ENCODE results near the gene LHX6.

Gene LHX6

GRCh38 chr9:122216798-122217418 is 11.8 kb downstream of the LHX6 start:
- in situ Hi-C loops (cut with MboI; ENCODE audit: low sequenced_read_pairs): no loop called here

DNA sequence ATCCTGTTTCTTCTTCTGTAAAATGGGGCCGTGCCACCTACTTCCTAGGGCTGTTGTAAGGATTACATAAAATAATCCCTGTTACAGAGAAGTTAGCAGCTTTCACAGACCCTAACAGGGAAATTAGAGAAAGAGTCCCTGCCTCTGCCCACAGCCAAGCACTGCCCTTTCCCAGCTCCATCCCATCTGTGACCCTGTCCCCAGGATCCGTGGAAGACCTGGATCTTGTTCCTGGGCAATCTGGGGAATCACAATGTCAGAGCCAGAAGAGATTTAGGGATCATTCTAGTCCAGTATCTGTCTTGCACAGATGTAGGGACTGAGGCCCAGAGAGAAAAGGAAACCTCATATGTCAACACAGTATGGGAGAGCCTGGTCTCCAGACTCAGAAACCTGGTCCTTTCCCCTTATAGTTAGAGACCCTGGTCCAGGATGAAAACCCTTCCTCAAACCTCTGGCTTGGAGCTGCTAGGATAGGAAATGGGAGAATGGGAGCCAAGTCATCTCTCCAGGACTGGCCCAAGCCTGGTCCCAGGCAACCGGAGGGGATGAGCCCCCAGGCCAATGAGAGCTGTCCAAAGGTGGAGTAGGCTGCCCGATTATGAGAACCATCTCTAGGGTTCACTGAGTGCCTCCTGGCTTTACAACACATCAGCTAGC is 12.5 kb downstream of the LHX6 start:
- in situ Hi-C loops (cut with MboI; ENCODE audit: low sequenced_read_pairs): no loop called here

GRCh38 chr9:122215663-122216062 is 13.1 kb downstream of the LHX6 start:
- in situ Hi-C loops (cut with MboI; ENCODE audit: low sequenced_read_pairs): no loop called here

- in situ Hi-C loops (cut with MboI; ENCODE audit: low sequenced_read_pairs): no loop called here
Observed at GRCh38 chr9:122214507-122214906, 14.2 kb downstream of the LHX6 start.

GRCh38 chr9:122213589-122214413 is 15.0 kb downstream of the LHX6 start:
- in situ Hi-C loops (cut with MboI; ENCODE audit: low sequenced_read_pairs): no loop called here

GRCh38 chr9:122213102-122213588 is 15.6 kb downstream of the LHX6 start:
- in situ Hi-C loops (cut with MboI; ENCODE audit: low sequenced_read_pairs): no loop called here

DNA sequence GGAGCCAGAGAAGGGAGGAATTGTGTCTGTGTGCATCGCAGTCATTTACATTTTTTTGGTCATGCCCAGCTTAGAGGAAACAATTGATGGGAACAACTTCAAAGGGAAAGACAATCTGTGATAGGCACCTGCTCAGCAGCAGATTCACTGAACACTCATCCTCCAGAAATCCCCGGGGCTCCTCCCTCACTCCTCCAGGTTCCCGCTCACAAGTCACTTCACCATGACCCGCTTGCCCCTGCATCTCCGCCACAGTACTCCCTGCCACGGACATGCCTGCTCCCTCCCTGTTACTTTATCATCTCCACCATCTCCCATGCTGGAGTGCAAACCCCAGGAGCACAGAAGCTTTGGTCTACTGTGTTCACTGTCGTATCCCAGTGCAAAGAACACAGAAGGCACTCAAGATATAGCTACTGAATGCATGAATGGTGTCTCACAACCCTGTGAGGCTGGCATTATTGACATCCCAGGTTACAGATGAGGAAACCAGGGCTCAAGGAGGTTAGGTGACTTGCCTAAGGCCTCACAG is 16.2 kb downstream of the LHX6 start:
- in situ Hi-C loops (cut with MboI; ENCODE audit: low sequenced_read_pairs): no loop called here

GRCh38 chr9:122209451-122209850 is 19.3 kb downstream of the LHX6 start:
- in situ Hi-C loops (cut with MboI; ENCODE audit: low sequenced_read_pairs): no loop called here

- in situ Hi-C loops (cut with MboI; ENCODE audit: low sequenced_read_pairs): no loop called here
Observed at GRCh38 chr9:122207096-122207495, 21.7 kb downstream of the LHX6 start.

GRCh38 chr9:122206118-122207046 is 22.4 kb downstream of the LHX6 start:
- in situ Hi-C loops (cut with MboI; ENCODE audit: low sequenced_read_pairs): no loop called here

- in situ Hi-C loops (cut with MboI; ENCODE audit: low sequenced_read_pairs): no loop called here
Observed at GRCh38 chr9:122205176-122205575, 23.6 kb downstream of the LHX6 start.

GRCh38 chr9:122204491-122204890 is 24.3 kb downstream of the LHX6 start:
- in situ Hi-C loops (cut with MboI; ENCODE audit: low sequenced_read_pairs): no loop called here

DNA sequence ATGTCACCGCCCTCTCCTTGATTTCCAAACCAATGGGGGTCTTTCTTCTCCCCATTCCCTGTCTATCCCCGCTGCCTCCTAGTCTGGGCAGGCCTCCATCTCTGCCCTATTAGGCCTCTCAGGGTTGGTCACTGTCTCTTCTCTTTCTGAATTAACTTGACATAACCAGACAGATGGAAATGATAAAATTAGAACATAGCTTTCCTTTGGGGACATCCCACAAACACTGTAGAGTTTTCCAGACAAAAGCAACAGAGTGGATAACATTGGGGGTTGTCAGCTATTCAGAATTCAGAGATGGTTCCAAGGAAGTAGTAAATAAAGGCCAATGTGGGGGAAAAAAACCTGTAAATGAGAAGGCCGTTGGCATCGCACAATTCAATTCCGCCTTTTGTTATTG is 24.7 kb downstream of the LHX6 start:
- in situ Hi-C loops (cut with MboI; ENCODE audit: low sequenced_read_pairs): no loop called here

DNA sequence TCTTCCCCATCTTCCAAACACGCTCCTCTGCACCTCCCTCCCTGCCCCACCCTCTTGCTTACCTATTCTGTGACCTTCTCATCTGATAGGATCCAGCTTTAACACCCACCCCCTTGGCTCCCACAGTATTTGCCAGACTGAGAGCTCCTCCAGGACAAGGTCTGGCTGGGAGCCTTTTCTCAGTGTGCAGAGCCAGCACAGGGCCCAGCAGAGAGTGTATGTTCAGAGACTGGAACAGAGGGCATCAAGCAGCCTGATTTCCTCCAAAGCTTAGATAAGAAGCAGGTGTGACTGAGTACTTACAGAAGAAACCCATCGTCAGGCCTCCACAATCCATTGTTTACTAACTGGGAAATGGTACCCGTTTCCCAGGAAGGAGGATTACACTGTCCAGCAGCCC is 26.6 kb downstream of the LHX6 start:
- in situ Hi-C loops (cut with MboI; ENCODE audit: low sequenced_read_pairs): no loop called here

- in situ Hi-C loops (cut with MboI; ENCODE audit: low sequenced_read_pairs): no loop called here
Observed at GRCh38 chr9:122201641-122202040, 27.1 kb downstream of the LHX6 start.

DNA sequence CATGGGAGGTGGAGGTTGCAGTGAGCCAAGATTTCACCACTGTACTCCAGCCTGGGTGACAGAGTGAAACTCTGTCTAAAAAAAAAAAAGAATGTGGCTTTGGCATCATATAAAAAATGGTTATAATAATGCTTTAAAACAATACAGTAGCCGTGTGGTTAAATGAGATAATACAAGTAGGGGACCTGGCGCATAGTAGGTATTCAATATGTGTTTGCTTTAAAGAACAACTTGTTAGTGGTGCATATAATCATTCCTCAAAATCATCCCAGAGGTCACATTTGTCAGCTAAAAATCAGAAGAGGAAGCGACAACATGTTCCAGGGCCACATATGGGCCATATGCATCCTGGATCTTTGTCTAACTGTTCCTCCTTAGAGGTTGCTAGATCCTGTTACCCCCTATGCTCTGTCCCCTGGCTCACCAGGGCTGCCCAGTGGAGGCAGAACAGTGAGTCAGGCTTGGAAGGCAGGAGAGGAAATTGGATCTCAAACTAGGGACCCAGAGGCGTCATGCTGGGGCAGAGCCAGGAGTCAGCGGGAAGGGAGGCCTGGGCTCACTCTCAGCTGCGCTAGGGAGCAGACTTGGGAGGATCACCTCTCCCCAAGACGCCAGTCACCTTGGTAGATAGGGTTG is 27.7 kb downstream of the LHX6 start:
- in situ Hi-C loops (cut with MboI; ENCODE audit: low sequenced_read_pairs): no loop called here

- in situ Hi-C loops (cut with MboI; ENCODE audit: low sequenced_read_pairs): no loop called here
Observed at GRCh38 chr9:122197882-122198281, 30.9 kb downstream of the LHX6 start.

DNA sequence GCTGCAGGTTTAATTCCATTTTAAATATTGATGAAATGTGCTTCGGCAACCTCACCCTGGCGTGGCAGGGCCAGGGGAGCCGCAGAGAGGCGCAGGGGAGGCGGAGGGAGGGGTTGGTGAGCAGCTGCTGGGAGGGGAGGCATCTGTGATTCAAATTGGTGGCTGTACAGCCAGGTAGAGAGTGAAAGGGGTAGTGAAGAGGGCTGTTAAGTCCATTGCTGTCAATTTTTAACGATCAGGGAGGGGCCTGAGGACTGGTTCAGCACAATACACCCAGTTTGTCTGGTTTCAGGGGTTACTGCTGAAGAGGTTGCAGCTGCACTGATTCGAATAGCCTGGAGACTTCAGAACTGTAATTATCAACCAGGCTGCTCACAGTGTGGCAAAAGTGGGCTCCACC is 31.3 kb downstream of the LHX6 start:
- in situ Hi-C loops (cut with MboI; ENCODE audit: low sequenced_read_pairs): no loop called here

GRCh38 chr9:122195875-122196274 is 32.9 kb downstream of the LHX6 start:
- in situ Hi-C loops (cut with MboI; ENCODE audit: low sequenced_read_pairs): no loop called here

GRCh38 chr9:122193651-122194050 is 35.1 kb downstream of the LHX6 start:
- in situ Hi-C loops (cut with MboI; ENCODE audit: low sequenced_read_pairs): no loop called here
